Gastrocnemius medialis (tissue), 4 donors: ENCODE results near the gene ARAP3.

Source experiments
- POLR2A ChIP-seq, 2 donors: fragments of 450-650 bp; IDR thresholded peaks; one replicate each; pipeline ENCODE4 v1.6.1; 2017; ENCODE audit warnings: antibody characterized with exemption in 2 of 2, mild to moderate bottlenecking in 2 of 2, moderate library complexity in 2 of 2
- TF ChIP-seq, protein P1 (sequence below), 5 experiments: fragments of 450-650 bp in 3 of 5; fragments of 200-600 bp in 2 of 5; sonication (generic) in 2 of 5; IDR thresholded peaks in 4 of 5; conservative IDR thresholded peaks in 1 of 5; 1 replicate in 4 of 5; 2 replicates in 1 of 5; pipeline ENCODE4 v1.5.1; 2016 to 2019; ENCODE audit warnings: antibody characterized with exemption in 5 of 5, mild to moderate bottlenecking in 3 of 5, moderate library complexity in 3 of 5

DNA sequence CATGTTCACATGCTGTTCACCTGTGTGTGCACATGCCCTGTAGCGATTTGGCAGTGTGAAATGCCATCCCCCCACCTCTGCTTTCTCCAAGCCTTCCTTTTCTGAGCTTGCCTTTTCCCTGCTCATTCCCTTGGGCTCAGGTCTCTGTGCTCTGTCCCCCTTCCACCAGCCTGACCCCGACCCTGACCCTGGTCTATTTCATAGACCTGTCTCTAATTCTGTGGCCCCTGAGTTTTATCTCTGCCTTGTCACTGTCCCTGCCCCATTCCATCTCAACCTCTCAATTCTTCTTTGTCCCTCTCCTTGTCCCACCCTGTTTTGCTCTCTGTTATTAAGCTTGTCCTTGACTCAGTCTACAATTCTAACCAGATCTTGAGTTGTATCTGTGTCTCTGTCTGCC lies 735 bp downstream of the ARAP3 start:
- TF ChIP-seq, protein P1, sequence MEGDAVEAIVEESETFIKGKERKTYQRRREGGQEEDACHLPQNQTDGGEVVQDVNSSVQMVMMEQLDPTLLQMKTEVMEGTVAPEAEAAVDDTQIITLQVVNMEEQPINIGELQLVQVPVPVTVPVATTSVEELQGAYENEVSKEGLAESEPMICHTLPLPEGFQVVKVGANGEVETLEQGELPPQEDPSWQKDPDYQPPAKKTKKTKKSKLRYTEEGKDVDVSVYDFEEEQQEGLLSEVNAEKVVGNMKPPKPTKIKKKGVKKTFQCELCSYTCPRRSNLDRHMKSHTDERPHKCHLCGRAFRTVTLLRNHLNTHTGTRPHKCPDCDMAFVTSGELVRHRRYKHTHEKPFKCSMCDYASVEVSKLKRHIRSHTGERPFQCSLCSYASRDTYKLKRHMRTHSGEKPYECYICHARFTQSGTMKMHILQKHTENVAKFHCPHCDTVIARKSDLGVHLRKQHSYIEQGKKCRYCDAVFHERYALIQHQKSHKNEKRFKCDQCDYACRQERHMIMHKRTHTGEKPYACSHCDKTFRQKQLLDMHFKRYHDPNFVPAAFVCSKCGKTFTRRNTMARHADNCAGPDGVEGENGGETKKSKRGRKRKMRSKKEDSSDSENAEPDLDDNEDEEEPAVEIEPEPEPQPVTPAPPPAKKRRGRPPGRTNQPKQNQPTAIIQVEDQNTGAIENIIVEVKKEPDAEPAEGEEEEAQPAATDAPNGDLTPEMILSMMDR (IDR thresholded peaks at IDR 0.05 in 4 of 5, conservative IDR thresholded peaks at IDR 0.05 in 1 of 5): no peak
- TF ChIP-seq POLR2A (IDR thresholded peaks at IDR 0.05): no peak
